ENCODE measurements around the gene NLK. TPM values are rescaled to one million over a fixed set of nuclear protein-coding genes. Genes with fewer than 3 reads are reported as not detected.

The NLK gene
- total RNA-seq, 1 donor from 2014 or later: 22.6 TPM

DNA sequence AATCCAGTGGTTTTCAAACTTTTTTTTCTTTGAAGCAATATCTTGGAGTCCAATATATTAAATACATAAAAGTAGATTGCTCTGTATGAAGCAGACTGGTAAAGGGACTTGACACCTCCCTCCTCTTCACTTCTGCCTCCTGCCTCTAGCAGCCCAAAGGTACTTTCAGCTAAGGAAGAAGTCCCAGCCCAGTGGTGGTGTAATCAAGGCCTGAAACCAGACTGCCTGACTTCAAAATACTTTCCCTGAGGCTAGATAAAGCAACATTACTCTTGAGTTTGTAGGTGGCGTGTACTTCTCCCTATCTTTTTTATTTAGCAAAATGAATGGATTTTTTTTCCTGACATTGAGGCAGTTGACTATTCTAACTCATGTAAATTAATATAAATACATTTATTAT is 154.2 kb downstream of the NLK start:
- H3K9me3 ChIP-seq: no peaks in the 10 kb centered on the region
- no peaks in the 10 kb centered on the region for H3K4me1 ChIP-seq
- peaks cover 9% of the 10 kb centered on the region for H3K36me3 ChIP-seq
- intact Hi-C loops (cut with DNase I): no loop called here
- ATAC-seq (peak; percentile 36), DNase-seq (no peak)
- H3K27ac ChIP-seq: no peak overlapping the region
- H3K27me3 ChIP-seq: no peaks in the 10 kb centered on the region
- TF ChIP-seq, protein P1, sequence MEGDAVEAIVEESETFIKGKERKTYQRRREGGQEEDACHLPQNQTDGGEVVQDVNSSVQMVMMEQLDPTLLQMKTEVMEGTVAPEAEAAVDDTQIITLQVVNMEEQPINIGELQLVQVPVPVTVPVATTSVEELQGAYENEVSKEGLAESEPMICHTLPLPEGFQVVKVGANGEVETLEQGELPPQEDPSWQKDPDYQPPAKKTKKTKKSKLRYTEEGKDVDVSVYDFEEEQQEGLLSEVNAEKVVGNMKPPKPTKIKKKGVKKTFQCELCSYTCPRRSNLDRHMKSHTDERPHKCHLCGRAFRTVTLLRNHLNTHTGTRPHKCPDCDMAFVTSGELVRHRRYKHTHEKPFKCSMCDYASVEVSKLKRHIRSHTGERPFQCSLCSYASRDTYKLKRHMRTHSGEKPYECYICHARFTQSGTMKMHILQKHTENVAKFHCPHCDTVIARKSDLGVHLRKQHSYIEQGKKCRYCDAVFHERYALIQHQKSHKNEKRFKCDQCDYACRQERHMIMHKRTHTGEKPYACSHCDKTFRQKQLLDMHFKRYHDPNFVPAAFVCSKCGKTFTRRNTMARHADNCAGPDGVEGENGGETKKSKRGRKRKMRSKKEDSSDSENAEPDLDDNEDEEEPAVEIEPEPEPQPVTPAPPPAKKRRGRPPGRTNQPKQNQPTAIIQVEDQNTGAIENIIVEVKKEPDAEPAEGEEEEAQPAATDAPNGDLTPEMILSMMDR (IDR thresholded peaks at IDR 0.05): no peak
- no peak overlapping the region for H3K4me3 ChIP-seq

DNA sequence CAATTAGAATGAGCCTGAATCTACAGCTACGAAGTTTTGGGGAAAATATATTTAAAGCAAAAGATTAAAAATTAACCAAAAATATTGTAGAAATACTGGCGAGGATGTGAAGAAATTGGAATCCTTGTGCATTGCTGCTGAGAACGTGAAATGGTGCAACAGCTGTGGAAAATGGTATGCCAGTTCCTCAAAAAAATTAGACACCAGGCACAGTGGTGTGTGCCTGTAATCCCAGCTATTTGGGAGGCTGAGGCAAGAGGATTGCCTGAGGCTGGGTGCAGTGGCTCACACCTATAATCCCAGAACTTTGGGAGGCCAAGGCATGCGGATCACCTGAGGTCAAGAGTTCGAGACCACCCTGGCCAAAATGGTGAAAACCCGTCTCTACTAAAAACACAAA is 156.6 kb downstream of the NLK start:
- DNase-seq: no peak
- Histone ChIP-seq H3K36me3 (no peaks in the 10 kb centered on the region), H3K4me1 (no peaks in the 10 kb centered on the region), H3K9me3 (no peaks in the 10 kb centered on the region), H3K27me3 (no peaks in the 10 kb centered on the region), H3K27ac (no peak overlapping the region), H3K4me3 (no peak overlapping the region)
- TF ChIP-seq, protein P1 (IDR thresholded peaks at IDR 0.05): no peak
- no peak for ATAC-seq
- intact Hi-C loops (cut with DNase I): no loop called here

DNA sequence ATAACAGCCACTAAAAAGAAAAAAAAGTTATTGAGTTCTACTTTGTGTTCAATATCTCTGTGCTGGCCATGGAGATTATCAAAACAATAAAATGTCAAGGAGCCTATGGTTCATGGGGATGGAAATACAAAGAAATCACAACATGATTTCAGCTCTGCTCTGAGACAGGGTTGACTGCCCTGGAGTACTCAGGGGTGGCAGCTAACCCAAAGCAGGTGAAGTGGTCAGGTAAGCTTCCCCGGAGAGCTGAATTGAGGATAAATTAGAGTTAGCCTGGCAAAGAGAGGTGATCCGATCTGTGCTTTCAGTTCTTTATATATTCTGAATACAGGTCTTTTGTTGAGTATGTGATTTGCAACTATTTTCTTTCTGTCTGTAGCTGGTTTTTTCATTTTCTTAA is 157.3 kb downstream of the NLK start:
- Histone ChIP-seq H3K4me1 (no peaks in the 10 kb centered on the region), H3K4me3 (no peak overlapping the region), H3K36me3 (no peaks in the 10 kb centered on the region), H3K27me3 (no peaks in the 10 kb centered on the region), H3K9me3 (no peaks in the 10 kb centered on the region), H3K27ac (no peak overlapping the region)
- no peak for ATAC-seq
- DNase-seq: no peak
- TF ChIP-seq, protein P1 (IDR thresholded peaks at IDR 0.05): no peak
- intact Hi-C loops (cut with DNase I): no loop called here

DNA sequence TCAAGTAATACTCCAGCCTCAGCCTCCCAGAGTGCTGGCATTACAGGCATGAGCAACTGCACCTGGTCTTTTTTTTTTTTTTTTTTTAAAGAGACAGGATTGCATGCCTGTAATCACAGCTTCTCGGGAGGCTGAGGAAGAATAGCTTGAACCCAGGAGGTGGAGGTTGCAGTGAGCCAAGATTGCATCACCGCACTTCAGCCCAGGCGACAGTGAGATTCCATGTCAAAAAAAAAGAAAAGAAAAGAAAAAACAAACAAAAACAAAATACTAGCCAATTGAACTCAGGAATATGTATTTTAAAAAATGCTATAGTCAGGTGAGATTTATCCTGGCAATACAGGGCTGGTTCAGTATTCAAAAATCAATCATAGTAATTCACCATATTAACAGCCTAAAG is 158.8 kb downstream of the NLK start:
- H3K4me1 ChIP-seq: no peaks in the 10 kb centered on the region
- ATAC-seq: no peak
- no peak for DNase-seq
- H3K4me3 ChIP-seq: no peak overlapping the region
- TF ChIP-seq, protein P1 (IDR thresholded peaks at IDR 0.05): no peak
- H3K27me3 ChIP-seq: no peaks in the 10 kb centered on the region
- no peaks in the 10 kb centered on the region for H3K9me3 ChIP-seq
- intact Hi-C loops (cut with DNase I): no loop called here
- no peaks in the 10 kb centered on the region for H3K36me3 ChIP-seq
- H3K27ac ChIP-seq: no peak overlapping the region

DNA sequence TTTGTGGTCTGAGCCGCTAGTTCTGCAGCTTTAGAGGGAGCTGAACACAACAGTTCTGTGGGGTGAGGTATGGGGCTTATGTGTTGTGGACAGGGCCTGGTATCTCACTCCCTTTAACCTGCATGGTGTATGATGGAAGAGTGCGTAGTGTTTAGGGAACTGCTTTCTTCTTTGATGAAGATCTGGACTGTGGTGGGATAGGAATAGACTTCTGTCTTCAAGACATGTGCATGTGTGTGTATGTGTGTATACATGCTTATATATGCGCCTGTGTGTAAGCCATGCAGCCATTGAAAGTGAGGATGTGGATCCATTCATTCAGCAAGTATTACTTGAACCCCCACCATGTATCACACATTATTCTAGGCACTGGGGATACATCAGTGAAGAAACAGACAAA is 161.8 kb downstream of the NLK start:
- DNase-seq (no peak), ATAC-seq (no peak)
- H3K9me3 ChIP-seq: no peaks in the 10 kb centered on the region
- H3K27me3 ChIP-seq: no peaks in the 10 kb centered on the region
- intact Hi-C loops (cut with DNase I): no loop called here
- no peaks in the 10 kb centered on the region for H3K36me3 ChIP-seq
- H3K4me3 ChIP-seq: no peak overlapping the region
- no peaks in the 10 kb centered on the region for H3K4me1 ChIP-seq
- TF ChIP-seq, protein P1 (IDR thresholded peaks at IDR 0.05): no peak
- H3K27ac ChIP-seq: no peak overlapping the region

DNA sequence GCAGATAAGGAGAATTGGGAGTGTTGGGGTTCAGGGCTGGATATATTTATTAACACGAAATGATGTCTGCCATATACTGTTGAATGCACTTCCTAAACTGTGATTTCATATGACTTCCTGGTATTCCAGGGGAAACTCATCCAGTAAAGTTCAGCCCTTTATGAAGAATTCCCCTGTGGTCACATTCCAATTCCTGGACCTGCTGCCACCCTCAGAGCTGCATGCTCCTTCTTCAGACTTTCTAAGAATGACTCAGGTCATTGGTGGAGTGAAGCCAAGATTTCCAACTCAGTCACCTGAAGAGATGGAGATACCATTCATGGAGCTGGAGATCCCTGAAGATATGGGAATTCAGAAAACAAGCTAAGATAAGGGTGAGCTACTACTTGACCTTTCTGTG is 162.3 kb downstream of the NLK start:
- Histone ChIP-seq H3K36me3 (no peaks in the 10 kb centered on the region), H3K27ac (no peak overlapping the region), H3K27me3 (no peaks in the 10 kb centered on the region), H3K4me3 (no peak overlapping the region), H3K9me3 (no peaks in the 10 kb centered on the region), H3K4me1 (no peaks in the 10 kb centered on the region)
- DNase-seq: no peak
- intact Hi-C loops (cut with DNase I): no loop called here
- ATAC-seq: no peak
- TF ChIP-seq, protein P1 (IDR thresholded peaks at IDR 0.05): no peak
